K562 (cell line): ENCODE results near the gene BDH1. TPM values are rescaled to one million over a fixed set of nuclear protein-coding genes. Genes with fewer than 3 reads are reported as not detected.

Experiments used
- ATAC-seq: fragments of 200-7000 bp; cut with Tn5 transposase; 3 replicates; pipeline ENCODE4 v1.9.1; 2020; ENCODE audit warnings: moderate library complexity
- BruUV-seq: library from RNA; stranded (reverse); fragments of 400-500 nt; replicated peaks from 2 replicates; lab custom pipeline; 2021; lab: Mats Ljungman, UMichigan
- CTCF ChIA-PET: fragments of 300-600 bp; formaldehyde crosslinking; extraction: SDS; loops from one replicate; lab custom pipeline; 2021; ENCODE audit warnings: low intra/inter-chr PET ratio; lab: Yijun Ruan, JAX
- POLR2A ChIA-PET: fragments of 300-600, 350-650 bp; sonication (Branson Sonifier 250); formaldehyde crosslinking; extraction: SDS; loops from one replicate; lab custom pipeline; 2021; ENCODE audit warnings: antibody characterized with exemption, inconsistent platforms; lab: Yijun Ruan, JAX
- DNase-seq, 4 experiments: peaks; one replicate each; pipeline versions ENCODE4 v3.0.0 to v3.0.0-alpha.2; 2011 to 2018; ENCODE audit warnings: low spot score in 3 of 4, mixed read lengths in 3 of 4; ENCODE audit errors: extremely low read depth in 1 of 4
- FAIRE-seq: peaks from 2 replicates; lab custom pipeline; 2011; peaks lifted over from hg19 to GRCh38; lab: Jason Lieb, UNC
- H2AFZ ChIP-seq: 2 replicates; pipeline ENCODE4 v1.6.0; 2011; ENCODE audit warnings: low read depth, low read length, control low read depth, inconsistent platforms
- H3K27ac ChIP-seq: fragments of 200-600 bp; 3 replicates; pipeline ENCODE4 v1.8.0; 2011; ENCODE audit warnings: low read depth, mild to moderate bottlenecking, control low read depth, inconsistent platforms, low read length, moderate library complexity, mixed read lengths; ENCODE audit errors: extremely low read depth
- H3K27me3 ChIP-seq, 2 experiments: fragments of 300-600 bp in 1 of 2; 2 replicates in 1 of 2; 3 replicates in 1 of 2; pipeline versions ENCODE4 v1.6.0 to v1.8.0; 2011; ENCODE audit warnings: inconsistent platforms in 2 of 2, low read length in 2 of 2, mild to moderate bottlenecking in 1 of 2, mixed read lengths in 1 of 2, moderate library complexity in 1 of 2; ENCODE audit not compliant: control insufficient read depth in 2 of 2, insufficient read depth in 2 of 2
- H3K36me3 ChIP-seq: fragments of 300-600 bp; 3 replicates; pipeline ENCODE4 v1.8.0; 2011; ENCODE audit warnings: mild to moderate bottlenecking, low read length, inconsistent platforms; ENCODE audit not compliant: control insufficient read depth, insufficient read depth
- H3K4me1 ChIP-seq, 2 experiments: fragments of 200-600 bp in 1 of 2; replicated peaks in 1 of 2; 2 replicates in 1 of 2; 3 replicates in 1 of 2; pipeline versions ENCODE4 v1.5.1 to v1.8.0; 2011; ENCODE audit warnings: inconsistent platforms in 2 of 2, low read length in 2 of 2, mild to moderate bottlenecking in 1 of 2, mixed read lengths in 1 of 2, moderate library complexity in 1 of 2; ENCODE audit not compliant: control insufficient read depth in 2 of 2, insufficient read depth in 2 of 2
- H3K4me2 ChIP-seq: 2 replicates; pipeline ENCODE4 v1.6.1; 2011; ENCODE audit warnings: low read length, control low read depth, inconsistent platforms, mixed read lengths; ENCODE audit not compliant: insufficient read depth
- H3K4me3 ChIP-seq: fragments of 200-600 bp; sonication (generic), shearing (Covaris generic); 2 replicates; pipeline ENCODE4 v1.5.1; 2016; ENCODE audit warnings: control low read depth, inconsistent platforms
- H3K79me2 ChIP-seq: fragments of 200-600 bp; 3 replicates; pipeline ENCODE4 v1.8.0; 2011; ENCODE audit warnings: low read length, inconsistent platforms; ENCODE audit not compliant: control insufficient read depth, insufficient read depth
- H3K9ac ChIP-seq, 2 experiments: 2 replicates each; pipeline versions ENCODE4 v1.6.0 to v1.6.1; 2011; ENCODE audit warnings: low read depth in 2 of 2, low read length in 2 of 2, control low read depth in 1 of 2, inconsistent platforms in 1 of 2, mild to moderate bottlenecking in 1 of 2, mixed read lengths in 1 of 2; ENCODE audit not compliant: insufficient read depth in 1 of 2
- H3K9me1 ChIP-seq: one replicate; pipeline ENCODE4 v1.6.0; 2011; ENCODE audit warnings: inconsistent platforms, mild to moderate bottlenecking, low read length, moderate library complexity; ENCODE audit not compliant: control insufficient read depth, insufficient read depth
- H3K9me3 ChIP-seq: replicated peaks from 2 replicates; pipeline ENCODE4 v1.5.1; 2011; ENCODE audit warnings: low read depth, low read length, inconsistent platforms; ENCODE audit not compliant: control insufficient read depth, insufficient read depth
- H4K20me1 ChIP-seq: replicated peaks from 2 replicates; pipeline ENCODE4 v1.6.1; 2011; ENCODE audit warnings: low read length, inconsistent platforms, mixed read lengths; ENCODE audit not compliant: control insufficient read depth, insufficient read depth
- RFX1 ChIP-seq: fragments of 450-650 bp; IDR thresholded peaks from 2 replicates; pipeline ENCODE4 v1.6.1; 2016; ENCODE audit warnings: mild to moderate bottlenecking, moderate library complexity
- SMARCB1 ChIP-seq: IDR thresholded peaks from 2 replicates; pipeline ENCODE4 v1.6.1; 2011; ENCODE audit warnings: improper control_type of control experiment, low read depth; ENCODE audit not compliant: insufficient read length
- SMC3 ChIP-seq: conservative IDR thresholded peaks from 2 replicates; pipeline ENCODE4 v1.6.1; 2011; ENCODE audit warnings: low read depth, low read length, improper control_type of control experiment; ENCODE audit not compliant: insufficient read depth
- SRSF3 ChIP-seq: fragments of 200-400 bp; formaldehyde crosslinking; IDR thresholded peaks from 2 replicates; pipeline ENCODE4 v1.6.1; 2016; ENCODE audit warnings: mild to moderate bottlenecking, low read length, moderate library complexity; ENCODE audit not compliant: insufficient read depth
- TAF9B ChIP-seq: fragments of 450-650 bp; IDR thresholded peaks from 2 replicates; pipeline ENCODE4 v1.6.1; 2018; ENCODE audit warnings: mild to moderate bottlenecking; ENCODE audit not compliant: partially characterized antibody
- TCF7L2 ChIP-seq: fragments of 150-350 bp; IDR thresholded peaks from 2 replicates; pipeline ENCODE4 v1.6.1; 2016; ENCODE audit warnings: low read depth, mild to moderate bottlenecking, low read length, moderate library complexity
- TOE1 ChIP-seq, 2 experiments: fragments of 450-650 bp in 1 of 2; sonication (generic) in 1 of 2; formaldehyde crosslinking in 1 of 2; IDR thresholded peaks; 2 replicates each; pipeline versions ENCODE4 v1.7.1 to v1.8.0; 2016 to 2022; ENCODE audit warnings: borderline replicate concordance in 2 of 2, mild to moderate bottlenecking in 2 of 2, antibody characterized with exemption in 1 of 2, inconsistent platforms in 1 of 2, low read depth in 1 of 2, missing genetic modification reagents in 1 of 2, moderate library complexity in 1 of 2
- U2AF2 ChIP-seq: fragments of 200-400 bp; formaldehyde crosslinking; optimal IDR thresholded peaks from 2 replicates; pipeline ENCODE3; 2017; ENCODE audit warnings: low read depth, mild to moderate bottlenecking, low read length
- WGBS: fragments of 100-300 bp; shearing (Covaris generic); methylation state at CpG from one replicate; pipeline ENCODE4 v1.1.6; 2016; ENCODE audit warnings: low coverage, mixed read lengths; ENCODE audit not compliant: insufficient coverage; ENCODE audit errors: missing lambda C conversion rate; 5-methylcytosine and 5-hydroxymethylcytosine counted together
- in situ Hi-C: fragments of 300-500 bp; cut with MboI; formaldehyde crosslinking; loops from 4 replicates; pipeline ENCODE4 v1.15.0; 2018; ENCODE audit warnings: inconsistent platforms, mixed read lengths
- intact Hi-C: fragments of 100-400 bp; cut with micrococcal nuclease; formaldehyde crosslinking; loops from 2 replicates; pipeline ENCODE4 v1.14.2; 2022
- polyA plus RNA-seq, 8 experiments: library from polyadenylated mRNA; depleted of rRNA in 4 of 8; stranded (reverse) in 5 of 8; unstranded in 3 of 8; fragments of >200 nt; fragmentation: Nextera tagmentation in 2 of 8; fragmentation: Illumina TruSeq in 1 of 8; extraction: Ambion mirVana in 2 of 8; extraction: Trizol in 1 of 8; gene quantifications; 2 replicates each; pipeline versions ENCODE4 v1.2.1 to v1.2.3, GENCODE V29; 2011 to 2014; ENCODE audit warnings: inconsistent platforms in 1 of 8, missing spikeins in 1 of 8
- total RNA-seq, 7 experiments: library from RNA; depleted of rRNA in 6 of 7; stranded (reverse); fragments of >200 nt in 6 of 7; fragmentation: Illumina TruSeq in 2 of 7; extraction: Trizol in 2 of 7; gene quantifications; 2 replicates each; pipeline versions ENCODE4 v1.2.1 to v1.2.3, GENCODE V29; 2011 to 2021; ENCODE audit warnings: low replicate concordance in 1 of 7
- TF ChIP-seq, protein P1 (sequence below): fragments of 450-650 bp; formaldehyde crosslinking; IDR thresholded peaks from 2 replicates; pipeline ENCODE4 v1.4.0; 2022; ENCODE audit warnings: missing genetic modification characterization
- TF ChIP-seq, protein P2 (sequence below), 3 experiments: IDR thresholded peaks in 2 of 3; conservative IDR thresholded peaks in 1 of 3; 2 replicates each; pipeline ENCODE4 v1.5.1; 2011 to 2012; ENCODE audit warnings: low read length in 3 of 3, mild to moderate bottlenecking in 3 of 3, control low read depth in 2 of 3, improper control_type of control experiment in 1 of 3, inconsistent platforms in 1 of 3, low read depth in 1 of 3, mixed read lengths in 1 of 3, moderate library complexity in 1 of 3; ENCODE audit not compliant: insufficient read depth in 2 of 3
- TF ChIP-seq, protein P3 (sequence below): fragments of 250-450 bp; sonication (Bioruptor Pico); IDR thresholded peaks from 2 replicates; pipeline ENCODE4 v1.5.0; 2021; ENCODE audit warnings: mild to moderate bottlenecking, borderline replicate concordance

Gene BDH1
- total and polyA plus RNA-seq, 9 of the 15 experiments (the other 6 are each of a cell fraction or from before 2014, with no cell fraction given): 0.07 to 0.89 (median 0.12) TPM; not detected in 3

GRCh38 chr3:197501879-197502620 is 53.7 kb downstream of the BDH1 start:
- in situ Hi-C loops: loop anchor here (25.0 kb wide), 2 partner anchors 240 to 515 kb away; no protein-coding TSS in a partner anchor
- H3K9ac ChIP-seq: no peak overlapping the region
- 38% methylated on average over 11 of the region's 12 CpGs for WGBS
- TF ChIP-seq TCF7L2 (no peak), SMARCB1 (no peak), RFX1 (no peak), SMC3 (0 out of 2 replicates have a peak, but pooled peaks have one; percentile 6), U2AF2 (no peak), SRSF3 (no peak), TAF9B (no peak), TOE1 (IDR thresholded peaks at IDR 0.05; ENCODE audit: borderline replicate concordance) (0 out of 2 replicates have a peak, but pooled peaks have one; percentile 1), TOE1 (CRISPR knock-in tag; IDR thresholded peaks at IDR 0.05; ENCODE audit: borderline replicate concordance, low read depth) (no peak)
- TF ChIP-seq, protein P1, sequence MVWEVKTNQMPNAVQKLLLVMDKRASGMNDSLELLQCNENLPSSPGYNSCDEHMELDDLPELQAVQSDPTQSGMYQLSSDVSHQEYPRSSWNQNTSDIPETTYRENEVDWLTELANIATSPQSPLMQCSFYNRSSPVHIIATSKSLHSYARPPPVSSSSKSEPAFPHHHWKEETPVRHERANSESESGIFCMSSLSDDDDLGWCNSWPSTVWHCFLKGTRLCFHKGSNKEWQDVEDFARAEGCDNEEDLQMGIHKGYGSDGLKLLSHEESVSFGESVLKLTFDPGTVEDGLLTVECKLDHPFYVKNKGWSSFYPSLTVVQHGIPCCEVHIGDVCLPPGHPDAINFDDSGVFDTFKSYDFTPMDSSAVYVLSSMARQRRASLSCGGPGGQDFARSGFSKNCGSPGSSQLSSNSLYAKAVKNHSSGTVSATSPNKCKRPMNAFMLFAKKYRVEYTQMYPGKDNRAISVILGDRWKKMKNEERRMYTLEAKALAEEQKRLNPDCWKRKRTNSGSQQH: no peak
- TF ChIP-seq, protein P2, sequence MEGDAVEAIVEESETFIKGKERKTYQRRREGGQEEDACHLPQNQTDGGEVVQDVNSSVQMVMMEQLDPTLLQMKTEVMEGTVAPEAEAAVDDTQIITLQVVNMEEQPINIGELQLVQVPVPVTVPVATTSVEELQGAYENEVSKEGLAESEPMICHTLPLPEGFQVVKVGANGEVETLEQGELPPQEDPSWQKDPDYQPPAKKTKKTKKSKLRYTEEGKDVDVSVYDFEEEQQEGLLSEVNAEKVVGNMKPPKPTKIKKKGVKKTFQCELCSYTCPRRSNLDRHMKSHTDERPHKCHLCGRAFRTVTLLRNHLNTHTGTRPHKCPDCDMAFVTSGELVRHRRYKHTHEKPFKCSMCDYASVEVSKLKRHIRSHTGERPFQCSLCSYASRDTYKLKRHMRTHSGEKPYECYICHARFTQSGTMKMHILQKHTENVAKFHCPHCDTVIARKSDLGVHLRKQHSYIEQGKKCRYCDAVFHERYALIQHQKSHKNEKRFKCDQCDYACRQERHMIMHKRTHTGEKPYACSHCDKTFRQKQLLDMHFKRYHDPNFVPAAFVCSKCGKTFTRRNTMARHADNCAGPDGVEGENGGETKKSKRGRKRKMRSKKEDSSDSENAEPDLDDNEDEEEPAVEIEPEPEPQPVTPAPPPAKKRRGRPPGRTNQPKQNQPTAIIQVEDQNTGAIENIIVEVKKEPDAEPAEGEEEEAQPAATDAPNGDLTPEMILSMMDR (IDR thresholded peaks at IDR 0.05 in 2 of 3, conservative IDR thresholded peaks at IDR 0.05 in 1 of 3; ENCODE audit: insufficient read depth in 2 of 3, low read depth in 1 of 3, low read length in 3 of 3): peak; percentile 35 to 57 (median 37); a peak in 4 of 6 replicates
- TF ChIP-seq, protein P3, sequence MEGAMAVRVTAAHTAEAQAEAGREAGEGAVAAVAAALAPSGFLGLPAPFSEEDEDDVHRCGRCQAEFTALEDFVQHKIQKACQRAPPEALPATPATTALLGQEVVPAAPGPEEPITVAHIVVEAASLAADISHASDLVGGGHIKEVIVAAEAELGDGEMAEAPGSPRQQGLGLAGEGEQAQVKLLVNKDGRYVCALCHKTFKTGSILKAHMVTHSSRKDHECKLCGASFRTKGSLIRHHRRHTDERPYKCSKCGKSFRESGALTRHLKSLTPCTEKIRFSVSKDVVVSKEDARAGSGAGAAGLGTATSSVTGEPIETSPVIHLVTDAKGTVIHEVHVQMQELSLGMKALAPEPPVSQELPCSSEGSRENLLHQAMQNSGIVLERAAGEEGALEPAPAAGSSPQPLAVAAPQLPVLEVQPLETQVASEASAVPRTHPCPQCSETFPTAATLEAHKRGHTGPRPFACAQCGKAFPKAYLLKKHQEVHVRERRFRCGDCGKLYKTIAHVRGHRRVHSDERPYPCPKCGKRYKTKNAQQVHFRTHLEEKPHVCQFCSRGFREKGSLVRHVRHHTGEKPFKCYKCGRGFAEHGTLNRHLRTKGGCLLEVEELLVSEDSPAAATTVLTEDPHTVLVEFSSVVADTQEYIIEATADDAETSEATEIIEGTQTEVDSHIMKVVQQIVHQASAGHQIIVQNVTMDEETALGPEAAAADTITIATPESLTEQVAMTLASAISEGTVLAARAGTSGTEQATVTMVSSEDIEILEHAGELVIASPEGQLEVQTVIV: no peak

More at GRCh38 chr3:197501879-197502620, 53.7 kb downstream of the BDH1 start:
- H2AFZ ChIP-seq: 0 out of 2 replicates have a peak overlapping the region, but pooled peaks have one; percentile 26
- CTCF ChIA-PET: no interaction called here
- H3K27me3 ChIP-seq: peaks cover 0 to 13% of the 10 kb centered on the region in 2 experiments; a peak in 4 of 5 replicates
- no peaks in the 10 kb centered on the region for H3K9me1 ChIP-seq
- no peaks in the 10 kb centered on the region for H4K20me1 ChIP-seq
- no peaks in the 10 kb centered on the region for H3K9me3 ChIP-seq
- H3K4me3 ChIP-seq: no peak overlapping the region
- FAIRE-seq: no peak
- no TSS peak for BruUV-seq
- no peak overlapping the region for H3K27ac ChIP-seq
- H3K4me1 ChIP-seq: peaks cover 6 to 17% of the 10 kb centered on the region in 2 experiments; a peak in 4 of 5 replicates
- no peak for DNase-seq
- H3K79me2 ChIP-seq: no peaks in the 10 kb centered on the region
- POLR2A ChIA-PET: no interaction called here
- H3K36me3 ChIP-seq: no peaks in the 10 kb centered on the region
- ATAC-seq: peak; percentile 62
- intact Hi-C loops: loop anchor here (10.0 kb wide), 1 partner anchor 277 kb away; no protein-coding TSS in a partner anchor
- H3K4me2 ChIP-seq: no peak overlapping the region
